Fibroblast of peridontal ligament (primary cell): Measurements from ENCODE around the gene PPM1F.
"Not testable (repeated sequence)": the region's sequence is repeated elsewhere in the genome, so short reads cannot be mapped to it uniquely, and the experiment has no call there.

Source experiments
- DNase-seq: peaks from one replicate; pipeline ENCODE4 v3.0.0-alpha.2; 2010; ENCODE audit errors: extremely low read depth

The PPM1F gene

GRCh38 chr22:21919526-21920307 lies 32.9 kb downstream of the PPM1F start:
- no peak for DNase-seq

GRCh38 chr22:21918466-21919185 lies 34.0 kb downstream of the PPM1F start:
- DNase-seq, result no peak

GRCh38 chr22:21917959-21918261 lies 34.7 kb downstream of the PPM1F start:
- no peak for DNase-seq

- peak; percentile 17 for DNase-seq
These were observed 35.3 kb downstream of the PPM1F start for GRCh38 chr22:21917181-21917958.

GRCh38 chr22:21916309-21916918 lies 36.2 kb downstream of the PPM1F start:
- DNase-seq, result no peak

- no peak for DNase-seq
These were observed 36.9 kb downstream of the PPM1F start for GRCh38 chr22:21915624-21916308.

- not testable (repeated sequence) for DNase-seq
These were observed 38.5 kb downstream of the PPM1F start for GRCh38 chr22:21914033-21914642.

GRCh38 chr22:21910367-21910766 lies 42.3 kb downstream of the PPM1F start:
- DNase-seq, result not testable (repeated sequence)

GRCh38 chr22:21909871-21910270 lies 42.8 kb downstream of the PPM1F start:
- no peak for DNase-seq

- no peak for DNase-seq
These were observed 44.8 kb downstream of the PPM1F start for GRCh38 chr22:21907638-21908522.

- DNase-seq, result not testable (repeated sequence)
These were observed 47.4 kb downstream of the PPM1F start for GRCh38 chr22:21905234-21905633.

GRCh38 chr22:21904250-21904789 lies 48.3 kb downstream of the PPM1F start:
- no peak for DNase-seq

GRCh38 chr22:21903283-21903682 lies 49.4 kb downstream of the PPM1F start:
- DNase-seq, result no peak

- no peak for DNase-seq
These were observed 50.2 kb downstream of the PPM1F start for GRCh38 chr22:21902296-21903087.

GRCh38 chr22:21898354-21898896 lies 54.2 kb downstream of the PPM1F start:
- DNase-seq, result no peak

GRCh38 chr22:21896951-21897513 lies 55.6 kb downstream of the PPM1F start:
- no peak for DNase-seq

- not testable (repeated sequence) for DNase-seq
These were observed 56.4 kb downstream of the PPM1F start for GRCh38 chr22:21896275-21896674.

GRCh38 chr22:21894799-21895198 lies 57.8 kb downstream of the PPM1F start:
- no peak for DNase-seq
